Tongue (tissue), 2 donors: ENCODE results near the gene NBR1. TPM values are rescaled to one million over a fixed set of nuclear protein-coding genes. Genes with fewer than 3 reads are reported as not detected.
"Not testable (repeated sequence)": the region's sequence is repeated elsewhere in the genome, so short reads cannot be mapped to it uniquely, and the experiment has no call there.

Experiments used
- DNase-seq: peaks from one replicate; pipeline ENCODE4 v3.0.0-alpha.2; 2015
- total RNA-seq: library from RNA; depleted of rRNA; stranded (reverse); fragments of >200 nt; gene quantifications from one replicate; pipeline ENCODE4 v1.2.3, GENCODE V29; 2014

NBR1 gene
- total RNA-seq, 1 donor from 2014 or later = 102 TPM

GRCh38 chr17:43153197-43153835 lies 17.7 kb upstream of the NBR1 start:
- DNase-seq = not testable (repeated sequence)

GRCh38 chr17:43155666-43156065 lies 15.3 kb upstream of the NBR1 start:
- DNase-seq = no peak

- not testable (repeated sequence) for DNase-seq
Observed at GRCh38 chr17:43159232-43159631, 11.8 kb upstream of the NBR1 start.

- DNase-seq = not testable (repeated sequence)
Observed at GRCh38 chr17:43159957-43160356, 11.1 kb upstream of the NBR1 start.

GRCh38 chr17:43165971-43166370 lies 5.0 kb upstream of the NBR1 start:
- not testable (repeated sequence) for DNase-seq

GRCh38 chr17:43169561-43170139 lies 1.4 kb upstream of the NBR1 start:
- no peak for DNase-seq

GRCh38 chr17:43170140-43170765 lies 761 bp upstream of the NBR1 start:
- peak; percentile 96 for DNase-seq

- peak; percentile 84 for DNase-seq
Observed at GRCh38 chr17:43171586-43172487, 823 bp downstream of the NBR1 start.

- DNase-seq = no peak
Observed at GRCh38 chr17:43175213-43176118, 4.5 kb downstream of the NBR1 start.

GRCh38 chr17:43176119-43176570 lies 5.1 kb downstream of the NBR1 start:
- no peak for DNase-seq

- DNase-seq = no peak
Observed at GRCh38 chr17:43183921-43184320, 12.9 kb downstream of the NBR1 start.

- not testable (repeated sequence) for DNase-seq
Observed at GRCh38 chr17:43186656-43187055, 15.6 kb downstream of the NBR1 start.

- DNase-seq = no peak
Observed at GRCh38 chr17:43193251-43193650, 22.2 kb downstream of the NBR1 start.

- no peak for DNase-seq
Observed at GRCh38 chr17:43199633-43200032, 28.6 kb downstream of the NBR1 start.

GRCh38 chr17:43200127-43200526 lies 29.1 kb downstream of the NBR1 start:
- DNase-seq = no peak

- not testable (repeated sequence) for DNase-seq
Observed at GRCh38 chr17:43203013-43203412, 32.0 kb downstream of the NBR1 start.

- no peak for DNase-seq
Observed at GRCh38 chr17:43210576-43210975, 39.6 kb downstream of the NBR1 start.

GRCh38 chr17:43211123-43211479 lies 40.1 kb downstream of the NBR1 start:
- DNase-seq = no peak

- DNase-seq = peak; percentile 92
Observed at GRCh38 chr17:43211480-43212402, 40.7 kb downstream of the NBR1 start, which contains the start of gene TMEM106A. TMEM106A (plus strand) TSS chr17:43211875; CDS start chr17:43213042, 1,167 bp downstream.
